K562 treated with DMSO at 1 percent for 4 hours (cell line): Measurements from ENCODE around the gene CT47A7. TPM values are rescaled to one million over a fixed set of nuclear protein-coding genes. Genes with fewer than 3 reads are reported as not detected.

Experiments
- total RNA-seq: library from RNA; unstranded; fragments of 300-600 nt; gene quantifications from 2 replicates; pipeline ENCODE4 v1.2.3, GENCODE V29; 2022; ENCODE audit not compliant: insufficient read depth

Gene CT47A7
- not detected in 2 replicates for total RNA-seq

GRCh38 chrX:120956500-120956899, at the start of gene CT47A7:
Gene CT47A7, minus strand, starts transcription at chrX:120956600. Its CDS starts 255 bp downstream, at chrX:120956345.

GRCh38 chrX:120985660-120986059, 29.3 kb upstream of the CT47A7 start, which contains the start of gene CT47A1:
Gene CT47A1, minus strand, starts transcription at chrX:120985760. Its CDS starts 231 bp downstream, at chrX:120985529.

Other genes starting within 250 kb of the CT47A7 start
- 0.90 and 3.0 TPM in 2 replicates for gene CT47B1, start 80.7 kb downstream of the CT47A7 start, total RNA-seq
- gene CT47A11, start 19.4 kb downstream of the CT47A7 start, total RNA-seq: not detected in 2 replicates
- not detected in 2 replicates for gene CT47A10, start 14.6 kb downstream of the CT47A7 start, total RNA-seq
- gene CT47A9, start 9.7 kb downstream of the CT47A7 start, total RNA-seq: not detected in 2 replicates
- not detected in 2 replicates for gene CT47A8, start 4.9 kb downstream of the CT47A7 start, total RNA-seq
- not detected in 2 replicates for gene CT47A6, start 4.9 kb upstream of the CT47A7 start, total RNA-seq
- gene CT47A5, start 9.7 kb upstream of the CT47A7 start, total RNA-seq: not detected in 2 replicates
- not detected in 2 replicates for gene CT47A4, start 14.6 kb upstream of the CT47A7 start, total RNA-seq
- not detected in 2 replicates for gene CT47A3, start 19.5 kb upstream of the CT47A7 start, total RNA-seq
- not detected in 2 replicates for gene CT47A2, start 24.3 kb upstream of the CT47A7 start, total RNA-seq
- not detected in 2 replicates for gene CT47A1, start 29.2 kb upstream of the CT47A7 start, total RNA-seq
- gene GLUD2, start 91.0 kb upstream of the CT47A7 start, total RNA-seq: 1.2 and 1.9 TPM in 2 replicates